IPS-NIHi11 (cell line): ENCODE data around the gene CENPQ.

ENCODE experiments used
- DNase-seq: peaks from one replicate; pipeline ENCODE4 v3.0.0; 2012; ENCODE audit warnings: mixed read lengths, low spot score

CENPQ gene

DNA sequence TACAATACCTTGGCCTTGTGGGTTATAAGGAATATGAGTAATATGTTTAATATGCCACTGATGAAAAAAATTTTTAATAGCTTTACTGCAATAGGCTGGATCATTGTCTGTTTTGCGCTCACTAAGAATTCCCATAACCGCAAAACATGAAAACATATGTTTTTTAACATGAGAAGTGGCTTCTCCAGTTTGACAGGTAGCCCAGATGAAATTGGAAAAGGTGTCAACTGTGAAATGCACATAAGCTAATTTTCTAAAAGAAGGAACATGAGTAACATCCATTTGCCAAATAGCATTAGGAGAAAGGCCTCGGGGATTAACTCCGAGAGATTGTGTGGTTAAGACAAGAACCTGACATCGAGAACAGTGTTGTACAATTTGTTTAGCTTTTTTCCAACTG lies 41.5 kb downstream of the CENPQ start:
- DNase-seq = no peak

- DNase-seq = no peak
These were observed 43.5 kb downstream of the CENPQ start for GRCh38 chr6:49506569-49507111.

DNA sequence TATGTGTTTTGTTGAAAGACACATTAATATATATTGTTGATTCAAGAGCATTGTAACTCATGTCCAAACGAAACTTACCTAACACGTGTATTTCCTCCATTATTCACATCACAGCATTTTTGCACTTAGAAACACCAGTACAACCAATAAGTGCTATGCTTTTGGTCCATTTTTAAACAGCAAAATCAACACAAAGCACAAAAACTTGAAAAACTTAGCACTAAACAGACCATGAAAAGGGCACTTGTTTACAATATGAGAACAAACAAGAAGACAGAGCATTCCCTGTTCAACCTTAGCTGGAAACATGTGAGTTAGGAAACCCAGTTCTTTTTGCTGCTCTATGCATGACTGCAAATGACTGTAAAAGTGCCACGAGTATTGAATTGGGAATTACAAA lies 46.2 kb downstream of the CENPQ start:
- DNase-seq = no peak

DNA sequence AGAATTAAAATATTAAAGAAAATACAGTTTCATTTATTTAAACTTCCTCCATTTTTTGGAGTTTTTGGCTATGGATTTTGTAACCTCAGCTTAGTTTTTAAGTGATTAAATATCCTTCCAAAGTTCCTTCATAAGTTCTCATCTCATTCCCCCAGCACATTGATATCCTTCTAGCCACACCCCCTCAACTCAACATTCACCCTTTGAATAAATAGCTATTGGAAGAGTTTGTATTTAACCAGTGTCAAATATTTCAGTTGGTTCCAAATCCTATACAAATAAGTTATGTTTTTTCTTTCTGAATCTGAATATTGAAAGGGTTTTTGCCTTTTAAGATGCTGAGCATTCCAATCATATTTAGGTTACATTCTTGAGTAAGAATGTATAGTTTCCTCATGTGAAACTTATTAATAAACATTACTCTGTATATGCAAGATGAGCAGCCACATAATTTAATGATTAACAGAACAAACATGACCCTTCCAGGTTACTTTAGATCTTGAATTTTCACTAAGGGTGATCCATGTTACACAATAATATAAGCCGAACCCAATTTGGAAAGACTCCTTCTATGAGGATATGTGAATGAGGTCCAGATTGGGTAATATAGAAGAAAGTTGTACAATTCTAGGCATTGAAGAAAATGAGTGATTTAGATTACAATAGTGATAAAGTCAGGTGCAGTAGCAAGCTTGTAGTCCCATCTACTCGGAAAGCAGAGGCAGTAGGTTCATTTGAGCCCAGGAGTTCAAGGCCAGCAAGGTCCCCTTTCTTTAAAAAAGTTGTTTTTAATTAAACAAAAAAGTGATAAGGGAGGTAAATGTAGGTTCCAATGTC lies 50.2 kb downstream of the CENPQ start:
- no peak for DNase-seq

- no peak for DNase-seq
These were observed 51.7 kb downstream of the CENPQ start for GRCh38 chr6:49514571-49515484.

GRCh38 chr6:49515485-49516146 lies 52.4 kb downstream of the CENPQ start:
- DNase-seq = no peak

DNA sequence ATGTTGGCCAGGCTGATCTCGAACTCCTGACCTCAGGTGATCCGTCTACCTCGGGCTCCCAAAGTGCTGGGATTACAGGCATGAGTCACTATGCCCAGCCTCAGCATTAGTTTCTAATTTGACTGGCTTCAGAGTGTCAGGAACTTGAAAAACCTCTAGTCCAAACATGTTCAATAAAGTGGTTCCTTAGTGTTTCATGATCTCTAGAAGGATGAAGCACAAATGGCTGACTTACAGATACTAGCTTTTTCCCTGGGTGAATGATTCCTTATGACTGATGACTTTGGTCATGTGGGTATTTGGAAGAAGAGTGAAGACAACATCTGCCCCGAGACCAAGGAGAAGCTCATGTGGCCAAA lies 53.0 kb downstream of the CENPQ start:
- no peak for DNase-seq

DNA sequence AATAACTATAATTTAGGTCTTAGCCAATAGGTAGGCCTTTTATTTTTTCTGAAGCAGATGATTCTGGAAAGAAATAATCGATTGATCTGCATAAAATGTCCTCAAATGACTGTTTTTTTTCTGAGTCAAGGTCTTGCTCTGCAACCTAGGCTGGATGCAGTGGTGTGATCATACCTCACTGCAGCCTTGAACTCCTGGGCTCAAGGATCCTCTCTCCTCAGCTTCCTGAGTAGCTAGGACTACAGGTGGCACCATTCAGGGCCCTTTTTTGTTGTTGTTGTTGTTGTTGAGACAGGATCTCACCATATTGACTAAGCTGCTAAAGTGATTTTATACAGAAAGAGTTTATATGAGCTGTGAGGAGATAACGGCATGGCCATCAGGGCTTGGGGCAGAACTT lies 54.7 kb downstream of the CENPQ start:
- no peak for DNase-seq

DNA sequence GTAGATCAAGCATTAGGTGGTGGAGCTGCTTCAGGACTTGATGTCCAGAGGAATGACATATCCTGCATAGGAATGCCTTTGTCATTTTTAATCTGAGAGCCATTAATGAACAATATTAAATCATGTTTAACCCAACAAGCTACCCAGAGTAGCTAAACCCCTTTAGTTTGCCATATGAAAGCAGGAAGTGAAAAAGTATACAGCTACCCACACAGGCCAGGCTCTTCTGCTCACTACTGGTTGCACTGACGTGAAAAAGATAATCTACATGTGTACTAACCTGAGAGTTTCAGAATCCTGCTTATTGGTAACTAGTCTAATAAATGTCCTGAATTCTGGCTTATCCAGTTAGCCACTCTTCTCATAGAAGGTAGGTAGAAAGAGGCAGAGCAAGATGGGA lies 56.5 kb downstream of the CENPQ start:
- no peak for DNase-seq

GRCh38 chr6:49522710-49523593 lies 59.8 kb downstream of the CENPQ start:
- no peak for DNase-seq

DNA sequence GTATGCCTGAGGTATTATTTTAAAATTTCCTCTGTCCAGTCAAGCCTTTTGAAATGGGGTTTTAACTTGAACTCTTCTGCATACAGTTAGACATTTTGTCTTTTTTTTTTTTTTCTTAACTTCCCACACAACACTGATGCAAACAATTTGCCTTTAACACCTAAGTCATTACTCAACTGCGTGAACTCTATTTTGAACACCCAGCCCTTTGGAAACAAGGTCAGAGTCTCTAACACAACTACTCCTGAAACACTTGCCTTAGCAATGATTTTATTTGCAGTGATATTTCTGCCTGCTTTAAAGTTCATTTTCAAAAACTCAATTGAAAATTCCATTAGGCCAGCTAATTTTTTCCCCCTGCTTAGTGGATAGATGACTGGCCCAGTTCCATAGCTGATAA lies 60.7 kb downstream of the CENPQ start:
- no peak for DNase-seq

- no peak for DNase-seq
These were observed 61.4 kb downstream of the CENPQ start for GRCh38 chr6:49524541-49524940.

GRCh38 chr6:49526598-49526997 lies 63.4 kb downstream of the CENPQ start:
- DNase-seq = no peak

- DNase-seq = no peak
These were observed 64.2 kb downstream of the CENPQ start for GRCh38 chr6:49527320-49527719.

GRCh38 chr6:49528571-49528970 lies 65.4 kb downstream of the CENPQ start:
- DNase-seq = no peak

DNA sequence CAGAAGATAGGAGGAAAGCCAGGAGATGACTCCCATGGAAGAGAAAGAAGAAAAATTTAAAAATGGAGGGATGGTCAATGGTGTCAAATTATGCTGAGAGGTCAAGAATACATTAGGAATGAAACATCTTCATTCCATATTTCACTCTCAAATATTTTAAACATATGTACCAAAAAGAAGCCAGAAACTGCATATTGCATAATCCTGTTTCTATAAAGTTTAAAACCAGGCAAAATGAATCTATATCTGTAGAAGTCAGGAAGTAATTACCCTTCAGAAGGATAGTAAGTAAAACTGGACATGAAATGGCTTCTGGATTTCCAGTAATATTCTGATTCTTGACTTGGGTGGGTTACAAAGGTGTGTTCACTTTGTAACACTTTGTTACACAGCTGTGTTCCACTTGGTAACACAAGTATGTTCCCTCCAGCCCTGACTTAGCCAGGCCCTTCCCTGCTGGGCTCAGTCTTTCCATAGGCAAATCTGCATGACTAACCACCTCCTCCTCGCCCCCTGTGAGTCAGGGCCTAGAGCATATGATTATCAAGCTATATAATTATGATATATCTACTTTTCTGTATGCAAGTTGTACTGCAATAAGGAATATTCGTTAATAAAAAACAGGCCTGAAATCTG lies 67.1 kb downstream of the CENPQ start:
- no peak for DNase-seq

- DNase-seq = peak; percentile 46
These were observed 68.8 kb downstream of the CENPQ start for GRCh38 chr6:49531774-49532569.

- no peak for DNase-seq
These were observed 72.6 kb downstream of the CENPQ start for GRCh38 chr6:49535795-49536194.

GRCh38 chr6:49539102-49539501 lies 75.9 kb downstream of the CENPQ start:
- DNase-seq = no peak

- no peak for DNase-seq
These were observed 77.4 kb downstream of the CENPQ start for GRCh38 chr6:49540614-49541013.
